HuH-7.5 (cell line): ENCODE measurements around the gene KCNK17.
"Not testable (repeated sequence)": the region's sequence is repeated elsewhere in the genome, so short reads cannot be mapped to it uniquely, and the experiment has no call there.

Experiments used
- DNase-seq: peaks from one replicate; pipeline ENCODE4 v3.0.0; 2011; ENCODE audit warnings: low spot score

Gene KCNK17

DNA sequence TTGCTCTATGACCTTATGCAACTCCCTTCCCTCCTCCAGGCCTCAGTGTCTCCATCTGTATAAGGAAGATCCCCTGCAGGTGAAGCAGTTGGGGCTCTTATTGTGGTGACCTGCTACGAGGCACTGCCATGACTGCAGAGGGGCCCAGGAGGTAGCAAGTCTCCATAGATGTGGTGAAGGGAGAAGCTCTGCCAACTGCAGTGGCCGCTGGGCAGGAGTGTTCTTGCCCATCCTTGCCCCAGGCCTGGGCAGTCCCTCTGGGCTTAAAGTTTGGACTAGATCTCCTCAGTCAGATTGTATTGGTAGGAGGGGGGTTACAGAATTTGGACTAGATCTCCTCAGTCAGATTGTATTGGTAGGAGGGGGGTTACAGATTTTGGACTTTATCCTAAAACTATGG is 12.2 kb downstream of the KCNK17 start:
- no peak for DNase-seq

DNA sequence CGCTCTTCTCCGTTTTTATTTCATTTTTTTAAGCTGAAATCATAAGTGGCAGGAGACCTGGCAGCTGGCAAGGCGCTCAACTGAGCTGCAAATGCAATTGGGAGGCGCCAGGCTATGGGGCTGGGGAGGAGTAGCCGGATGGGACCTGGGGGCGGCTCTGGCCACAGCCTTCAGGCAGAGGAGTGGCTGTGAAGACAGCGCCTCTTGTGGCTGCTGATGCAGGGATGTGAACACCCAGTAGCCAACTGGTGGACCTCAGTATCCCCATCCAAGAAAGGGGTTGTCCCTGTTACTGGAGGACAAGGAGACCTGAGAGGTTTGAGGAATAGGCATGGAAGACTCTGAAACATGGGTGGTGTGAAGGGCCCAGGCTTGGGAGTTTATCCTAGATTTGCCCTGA is 12.6 kb downstream of the KCNK17 start:
- DNase-seq: peak; percentile 35

DNA sequence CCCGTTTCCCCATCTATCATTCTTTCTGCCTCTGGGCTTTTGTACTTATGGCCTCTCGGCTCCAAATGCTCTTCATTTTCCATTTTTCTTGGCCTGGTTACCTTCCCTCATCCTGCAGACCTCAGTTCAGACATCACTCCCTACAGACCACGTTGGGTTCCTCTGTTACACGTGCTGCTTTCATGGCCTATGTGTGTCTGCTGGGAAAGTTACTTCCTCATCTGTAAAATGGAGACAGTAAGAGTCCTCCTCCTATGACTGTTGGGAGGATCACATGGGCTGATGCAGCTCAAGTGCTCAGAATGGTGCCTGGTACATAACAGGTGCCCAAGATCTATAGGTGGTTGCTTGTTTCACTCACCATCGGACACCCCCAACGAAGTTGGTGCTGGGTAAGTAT is 13.5 kb downstream of the KCNK17 start:
- DNase-seq: no peak

DNA sequence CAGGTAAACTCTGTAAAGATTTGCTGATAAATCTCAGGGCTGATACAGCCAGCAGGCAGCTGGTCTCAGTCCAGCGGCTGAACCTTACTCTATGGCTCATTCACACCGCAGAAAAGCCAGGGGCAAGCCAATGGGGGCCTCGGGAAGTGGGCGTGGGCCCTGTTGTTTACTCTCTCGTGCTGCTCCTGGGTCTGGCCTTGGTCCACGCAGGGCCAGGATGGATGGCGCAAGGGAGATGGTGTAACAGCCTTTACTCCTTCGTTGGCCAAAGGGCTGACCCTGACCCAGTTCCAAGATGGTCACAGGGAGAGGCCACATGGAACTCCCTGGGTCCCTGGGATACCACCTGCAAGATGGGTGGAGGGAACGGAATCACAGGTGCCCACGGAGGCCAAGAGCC is 16.2 kb downstream of the KCNK17 start:
- peak; percentile 38 for DNase-seq

DNA sequence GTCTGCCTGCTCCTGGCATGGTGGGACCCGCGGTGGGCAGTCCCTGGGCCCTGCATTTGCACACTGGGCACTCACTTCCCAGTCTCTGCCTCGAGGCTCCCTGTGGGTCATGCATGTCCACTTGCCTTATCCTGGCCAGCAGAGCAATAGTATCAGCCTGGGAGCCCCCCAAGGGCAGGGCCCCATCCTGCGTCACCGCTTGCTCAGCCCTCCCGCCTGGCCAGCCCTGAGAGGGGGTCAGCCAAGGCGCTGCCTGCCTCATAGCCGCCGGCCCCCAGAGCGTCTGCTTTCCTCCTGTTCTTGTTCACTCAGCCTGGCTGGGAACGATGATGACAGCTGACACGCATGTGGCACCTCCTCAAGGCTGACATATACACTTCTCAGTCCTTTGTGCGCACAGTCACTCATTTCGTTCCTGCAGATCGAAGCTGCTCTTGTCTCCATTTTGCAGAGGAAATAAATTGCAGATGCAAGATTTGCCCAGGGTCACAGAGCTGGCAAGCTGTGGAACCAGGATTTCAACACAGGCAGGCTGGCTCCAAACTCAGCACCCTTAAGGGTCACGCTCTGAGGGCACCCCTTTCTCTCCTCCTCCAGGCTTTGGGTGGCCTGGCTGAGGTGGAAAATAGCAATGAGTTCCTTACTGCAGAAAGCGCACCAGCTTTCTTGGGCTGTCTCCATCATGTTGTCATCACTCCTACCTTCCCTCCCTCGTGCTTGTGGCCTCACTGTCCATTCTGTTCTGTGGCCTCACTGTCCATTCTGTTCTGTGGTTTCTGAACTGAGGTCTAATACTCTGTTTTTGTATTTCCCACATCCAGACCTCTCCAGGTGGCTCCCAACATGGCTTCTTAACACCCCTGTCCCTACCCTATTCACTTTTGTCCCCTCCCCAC is 17.2 kb downstream of the KCNK17 start:
- DNase-seq: no peak

DNA sequence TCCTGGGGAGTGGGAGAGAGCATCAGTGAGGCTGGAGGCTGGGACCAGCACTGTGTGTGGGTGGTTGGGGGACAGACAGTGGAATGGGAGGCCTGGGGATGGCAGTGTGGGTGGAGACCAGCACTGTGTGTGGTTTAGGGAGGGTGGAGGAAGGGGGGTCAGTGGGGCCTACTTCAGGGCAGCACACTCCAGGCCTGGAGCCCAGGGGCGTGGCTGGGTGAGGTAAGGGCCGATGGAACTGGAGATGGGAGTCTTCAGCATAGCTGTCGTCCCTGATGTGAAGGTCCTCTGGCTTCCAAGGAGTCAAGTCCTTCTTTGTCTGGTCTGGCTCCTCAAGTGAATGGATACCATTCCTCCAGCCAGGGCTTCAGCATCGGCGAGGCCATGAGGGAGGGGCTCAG is 18.6 kb downstream of the KCNK17 start:
- no peak for DNase-seq

DNA sequence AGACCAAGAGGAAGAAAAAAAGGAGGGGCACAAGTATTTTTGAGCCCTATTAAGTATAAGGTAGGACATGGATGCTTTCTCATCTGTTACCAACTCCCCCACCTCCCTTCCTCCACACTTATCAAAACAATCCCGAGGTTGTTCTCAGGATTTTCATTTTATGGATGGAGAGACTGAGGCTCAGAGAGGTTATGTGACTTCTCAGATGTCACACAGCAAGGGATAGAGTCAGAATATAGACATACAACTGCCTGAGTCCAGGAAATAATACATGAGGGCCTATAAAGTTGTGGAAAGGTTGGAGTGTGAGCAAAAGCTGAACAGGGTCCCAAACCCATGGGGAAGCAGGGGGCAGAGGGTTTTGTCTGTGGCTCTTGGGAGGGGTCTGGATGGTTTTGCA is 19.3 kb downstream of the KCNK17 start:
- no peak for DNase-seq

DNA sequence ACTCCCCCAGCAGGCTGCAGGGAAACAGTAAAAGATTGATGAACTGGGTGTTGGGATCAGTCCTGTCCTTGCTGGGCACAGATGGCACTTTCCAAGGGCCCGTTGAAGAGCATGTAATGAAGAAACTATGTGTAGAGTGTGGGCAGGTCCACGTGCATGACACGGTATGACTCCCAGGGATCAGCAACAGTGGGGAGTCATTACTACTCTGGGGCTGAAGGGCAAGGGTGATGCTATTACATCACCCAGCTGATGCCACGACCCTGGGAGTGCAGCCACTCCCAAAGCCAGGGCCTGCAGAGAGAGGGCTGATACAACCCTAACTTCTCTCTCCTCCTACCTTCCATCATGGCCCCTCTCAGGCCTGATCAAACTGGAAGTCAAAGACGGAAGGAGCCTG is 20.1 kb downstream of the KCNK17 start:
- DNase-seq: no peak

DNA sequence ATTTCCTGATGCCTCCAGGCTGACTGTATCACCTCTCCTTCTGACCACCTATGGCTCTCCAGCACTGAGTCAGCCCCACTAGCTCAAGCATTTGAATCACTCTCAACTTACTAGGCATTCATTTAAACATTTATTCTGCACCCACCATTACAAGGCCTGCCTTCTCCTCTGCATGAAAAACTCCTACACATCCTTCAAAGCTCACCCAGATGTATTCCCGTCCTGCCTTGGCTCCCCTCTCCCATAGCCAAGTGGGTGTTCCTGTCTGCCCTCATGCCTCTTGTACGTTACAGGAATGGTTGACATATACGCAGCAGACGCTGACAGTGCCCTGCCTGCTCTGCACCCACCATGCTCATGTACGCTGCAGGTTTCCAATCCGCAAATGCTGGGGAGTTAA is 21.6 kb downstream of the KCNK17 start:
- DNase-seq: no peak

DNA sequence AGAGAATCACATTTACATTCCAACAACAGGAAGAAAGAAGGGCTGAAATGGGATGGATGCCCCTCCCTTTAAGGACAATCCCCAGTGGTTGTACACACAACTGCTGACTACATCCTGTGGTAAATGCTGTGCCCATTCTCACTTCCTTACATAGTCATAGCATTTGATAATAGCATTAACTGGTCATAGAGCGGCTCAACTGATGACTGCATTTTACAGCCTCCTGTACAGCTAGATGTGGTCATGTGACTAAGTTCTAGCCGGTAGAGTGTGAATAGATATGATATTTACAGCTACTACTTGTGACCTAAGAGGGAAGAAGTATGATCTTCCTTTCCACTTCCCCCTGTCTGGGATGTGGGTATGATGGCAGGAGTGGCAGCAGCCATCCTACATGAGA is 24.7 kb downstream of the KCNK17 start:
- DNase-seq: no peak

DNA sequence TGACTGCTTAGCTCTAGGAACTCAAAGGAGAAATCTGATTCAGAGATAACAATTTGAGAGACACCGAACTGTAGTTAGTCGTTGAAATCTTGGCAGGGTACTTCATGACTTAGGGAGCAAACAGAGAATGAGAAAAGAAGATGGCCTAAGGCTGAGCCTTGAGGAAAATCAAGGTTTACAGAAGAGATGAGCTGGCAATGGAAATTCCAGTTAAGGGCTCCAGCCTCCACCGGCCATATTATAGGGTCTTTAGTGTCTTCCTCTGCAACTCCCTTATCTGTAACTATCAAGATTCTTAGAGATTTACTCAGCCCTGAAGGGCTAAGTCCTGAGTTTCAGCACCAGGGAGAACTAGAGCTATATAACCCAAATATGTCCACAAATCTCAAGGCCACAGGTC is 26.6 kb downstream of the KCNK17 start:
- DNase-seq: no peak

DNA sequence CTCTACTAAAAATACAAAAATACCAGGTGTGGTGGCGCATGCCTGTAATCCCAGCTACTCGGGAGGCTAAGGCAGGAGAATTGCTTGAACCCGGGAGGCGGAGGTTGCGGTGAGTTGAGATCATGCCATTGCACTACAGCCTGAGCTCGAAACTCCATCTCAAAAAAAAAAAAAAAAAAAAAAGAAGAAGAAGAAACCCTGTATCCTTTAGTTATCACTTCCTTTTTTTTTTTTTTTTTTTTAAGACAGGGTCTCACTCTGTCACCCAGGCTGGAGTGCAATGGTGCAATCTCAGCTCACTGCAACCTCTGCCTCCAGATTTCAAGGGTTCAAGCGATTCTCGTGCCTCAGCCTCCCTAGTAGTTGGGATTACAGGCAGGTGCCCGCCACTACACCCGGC is 27.6 kb downstream of the KCNK17 start:
- DNase-seq: not testable (repeated sequence)

DNA sequence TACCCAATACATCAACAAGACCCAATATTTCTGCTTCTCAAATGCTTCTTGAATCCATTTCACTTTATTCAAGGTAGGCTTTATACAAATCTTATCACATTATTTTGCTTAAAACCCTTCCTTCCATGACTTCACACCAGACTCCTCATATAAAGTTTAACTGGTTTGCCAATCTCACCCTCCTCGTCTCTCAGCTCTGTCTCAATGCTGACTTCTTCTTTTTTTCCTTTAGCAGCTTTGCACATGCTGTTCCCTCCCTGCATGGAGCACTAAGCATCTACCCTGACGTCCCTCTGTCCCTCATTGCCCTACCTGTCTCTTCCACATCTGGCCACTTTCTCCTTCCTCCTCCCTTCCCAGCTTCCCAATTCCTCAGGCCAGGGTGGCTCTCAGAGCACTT is 31.4 kb downstream of the KCNK17 start:
- no peak for DNase-seq

DNA sequence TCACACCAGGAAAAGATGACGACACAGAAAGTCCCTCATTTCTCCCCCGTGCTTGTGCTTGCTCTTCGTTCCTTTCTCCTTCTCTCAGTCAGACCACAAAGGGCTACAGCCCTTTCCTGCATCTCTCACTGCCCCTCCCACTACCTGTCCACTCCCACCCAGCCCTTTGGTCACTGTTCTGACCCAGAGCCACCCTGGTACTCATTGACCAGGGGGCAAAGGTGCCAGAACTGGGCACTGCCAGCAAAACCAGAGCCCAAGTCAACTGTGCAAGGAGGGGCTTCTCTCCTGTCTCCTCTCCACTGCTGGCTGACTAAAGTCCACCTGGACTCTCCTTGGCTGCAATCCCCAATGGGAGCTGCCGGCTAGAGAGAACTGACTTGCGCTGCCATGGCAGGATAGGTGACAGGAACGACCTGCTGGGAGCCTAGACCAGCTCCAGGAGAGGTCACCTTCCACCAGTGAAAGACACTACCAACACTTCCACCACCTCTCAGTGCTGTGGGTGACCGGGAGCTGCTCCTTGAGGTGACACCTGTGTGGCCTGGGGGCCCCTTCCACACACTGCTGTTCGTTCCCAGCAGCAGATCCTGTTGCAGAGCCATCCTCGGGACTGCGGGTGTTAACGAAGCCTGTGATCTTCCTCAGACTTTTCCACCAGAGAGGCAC is 32.8 kb downstream of the KCNK17 start:
- DNase-seq: no peak

DNA sequence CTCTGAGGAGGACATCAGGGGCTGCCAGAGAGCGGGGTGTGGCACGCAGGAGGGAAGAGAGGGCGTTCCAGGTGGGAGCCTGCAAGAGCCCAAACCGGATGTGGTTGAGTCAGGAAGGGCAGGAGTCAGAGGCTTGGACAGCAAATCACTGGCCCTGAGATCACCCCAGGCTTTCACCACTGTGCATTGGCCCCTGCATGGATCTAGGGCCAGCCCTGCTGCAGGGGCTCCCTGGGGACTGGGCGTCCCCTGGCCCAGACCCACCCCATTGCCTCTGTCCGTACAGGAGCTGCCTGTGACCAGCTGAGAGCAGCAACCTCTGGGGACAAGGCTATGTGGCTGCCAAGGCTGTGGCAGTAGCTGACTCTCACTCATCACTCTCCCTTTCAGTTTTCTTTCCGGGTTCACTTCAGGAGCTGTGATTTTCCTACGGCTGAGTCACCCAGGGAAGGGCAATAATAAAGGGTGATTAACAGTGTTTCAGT is 33.9 kb downstream of the KCNK17 start:
- no peak for DNase-seq

DNA sequence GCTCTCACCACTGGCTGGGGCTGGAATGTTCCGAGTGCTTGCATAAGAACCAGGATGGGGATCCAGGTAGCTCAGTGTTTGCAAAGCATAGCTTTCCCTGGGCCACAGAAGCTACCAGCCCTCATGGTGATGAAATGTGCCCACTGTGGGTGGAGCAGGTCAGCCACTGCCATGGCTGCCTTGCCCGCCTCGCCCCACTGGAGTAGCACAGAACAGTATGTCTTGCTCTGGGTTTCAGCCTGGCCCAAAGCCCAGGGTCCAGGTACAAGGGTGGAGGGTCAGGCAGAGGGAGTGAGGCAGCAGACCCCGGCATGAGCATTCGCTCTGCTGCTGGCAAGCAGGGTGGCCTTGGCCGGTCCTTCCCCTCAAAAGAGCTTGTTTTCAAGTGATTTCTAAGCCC is 34.7 kb downstream of the KCNK17 start:
- no peak for DNase-seq

DNA sequence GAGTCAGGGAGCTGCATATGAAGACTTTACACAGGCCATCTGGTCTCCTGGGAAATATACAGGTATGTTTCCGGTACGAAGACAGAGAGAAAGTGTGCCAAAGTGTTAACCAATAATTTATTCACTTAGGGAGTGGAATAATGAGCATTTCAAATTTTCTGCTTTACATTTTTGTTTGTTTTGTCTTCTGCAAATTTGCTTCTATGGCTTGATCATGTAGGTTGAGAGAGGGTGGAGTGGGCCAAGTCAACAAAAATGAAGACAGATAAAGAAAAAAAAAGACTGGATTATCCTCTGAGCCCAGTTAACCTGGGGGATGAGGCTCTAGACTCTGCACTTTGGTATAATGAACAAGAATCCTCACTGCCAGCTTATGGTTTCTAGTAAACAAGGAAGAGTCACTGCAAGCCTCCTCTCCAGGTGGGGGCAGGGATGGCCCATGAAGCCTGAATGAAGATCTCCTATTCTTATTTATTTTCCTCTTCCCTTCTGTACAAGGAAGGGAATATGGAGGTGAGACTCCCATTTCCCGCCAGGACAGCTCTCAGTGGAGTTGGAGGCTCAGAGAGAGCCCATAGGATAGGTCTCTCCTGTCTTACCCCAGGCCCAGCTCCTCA is 37.7 kb downstream of the KCNK17 start:
- no peak for DNase-seq

DNA sequence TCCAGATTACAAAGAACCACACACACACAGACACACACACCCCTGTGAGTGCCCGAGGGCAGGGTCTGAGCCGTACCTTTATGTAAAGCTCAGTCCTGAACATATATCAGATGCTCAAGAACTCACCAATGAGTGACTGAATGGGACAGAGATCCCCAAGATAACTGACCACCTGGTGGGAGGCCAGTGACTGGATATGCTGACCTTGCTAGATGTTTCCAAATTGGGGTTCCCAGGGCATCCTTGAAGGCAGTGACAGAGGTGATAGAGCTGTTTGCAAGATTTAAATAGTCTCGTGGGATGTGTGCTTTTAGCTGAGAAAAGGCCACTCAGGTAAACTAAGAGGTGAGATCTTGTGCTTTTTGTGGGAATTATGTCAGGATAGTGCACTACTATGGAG is 39.3 kb downstream of the KCNK17 start:
- no peak for DNase-seq

DNA sequence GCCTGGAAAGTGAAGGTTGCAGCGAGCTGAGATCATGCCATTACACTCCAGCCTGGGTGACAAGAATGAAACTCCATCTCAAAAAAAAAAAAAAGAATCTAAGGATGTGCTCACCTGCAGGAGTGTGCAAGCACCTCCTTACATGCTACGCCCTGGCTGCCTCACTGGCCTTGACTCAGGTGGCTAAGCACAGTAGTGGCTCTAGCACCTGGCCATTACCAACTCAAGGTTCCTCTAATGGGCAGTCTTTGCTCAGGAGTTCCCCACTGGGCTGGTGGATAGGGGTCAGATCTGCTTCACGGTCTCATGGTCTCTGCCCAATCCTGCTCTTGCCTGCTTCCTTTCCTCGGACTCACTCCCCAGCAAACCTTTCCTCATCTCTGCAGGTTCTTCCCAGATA is 39.7 kb downstream of the KCNK17 start:
- no peak for DNase-seq

DNA sequence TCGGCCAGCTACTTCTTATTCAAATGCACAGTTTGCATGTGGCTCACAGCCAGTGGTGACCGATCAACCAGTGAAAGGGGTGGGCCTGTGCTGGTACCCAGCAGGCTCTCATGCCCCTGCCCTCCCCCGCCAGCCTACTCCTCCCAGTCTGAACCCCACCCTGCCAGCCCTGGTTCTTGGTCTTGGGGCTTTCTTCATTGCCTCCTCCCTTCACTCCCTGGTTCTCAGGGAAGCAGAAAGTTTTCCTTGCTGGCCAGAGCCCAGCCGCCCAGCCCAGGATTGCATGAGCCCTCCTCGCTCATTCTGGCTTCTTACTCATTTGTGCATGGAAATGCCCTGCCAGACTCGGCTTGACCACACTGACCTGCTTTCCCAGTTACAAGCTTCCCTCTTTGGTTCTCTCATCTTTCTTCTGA is 40.8 kb downstream of the KCNK17 start:
- no peak for DNase-seq

DNA sequence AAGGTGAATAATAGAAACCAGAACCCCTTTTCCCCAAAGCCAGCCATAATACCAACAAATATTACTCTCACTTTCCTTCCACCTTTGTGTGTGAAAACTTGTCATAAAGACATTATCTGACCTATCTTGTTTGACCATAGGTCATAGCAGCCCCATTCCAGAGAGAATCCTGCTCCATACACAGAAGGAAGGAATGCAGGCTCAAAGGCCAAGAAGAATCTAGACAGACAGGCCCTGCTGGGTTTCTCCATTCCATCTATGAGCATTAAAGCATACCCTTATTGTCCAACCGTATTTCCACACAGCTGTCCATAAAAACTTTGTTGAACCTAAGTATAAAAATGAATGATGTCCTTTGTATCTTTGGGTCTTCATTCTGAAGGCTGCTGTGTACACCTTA is 44.3 kb downstream of the KCNK17 start:
- DNase-seq: no peak

DNA sequence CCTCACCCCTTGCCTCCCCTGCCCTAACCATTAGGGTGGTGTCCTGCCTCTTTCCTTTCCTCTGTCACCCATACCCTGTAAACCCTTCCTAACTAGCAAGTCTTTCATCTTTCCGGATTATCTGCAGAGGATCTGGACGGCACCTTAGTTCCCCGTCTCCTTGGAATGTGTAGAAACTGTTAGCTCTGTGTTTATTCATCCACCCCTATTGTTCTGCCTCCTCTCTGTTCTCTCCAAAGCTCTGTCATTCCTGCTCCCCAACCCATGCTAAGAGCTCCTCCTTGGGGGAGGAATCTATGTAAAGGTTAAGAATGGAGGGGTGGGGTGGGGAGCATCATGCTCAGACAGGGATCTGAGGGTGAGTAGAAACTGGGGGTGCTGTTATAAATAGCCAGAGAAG is 45.5 kb downstream of the KCNK17 start:
- no peak for DNase-seq

DNA sequence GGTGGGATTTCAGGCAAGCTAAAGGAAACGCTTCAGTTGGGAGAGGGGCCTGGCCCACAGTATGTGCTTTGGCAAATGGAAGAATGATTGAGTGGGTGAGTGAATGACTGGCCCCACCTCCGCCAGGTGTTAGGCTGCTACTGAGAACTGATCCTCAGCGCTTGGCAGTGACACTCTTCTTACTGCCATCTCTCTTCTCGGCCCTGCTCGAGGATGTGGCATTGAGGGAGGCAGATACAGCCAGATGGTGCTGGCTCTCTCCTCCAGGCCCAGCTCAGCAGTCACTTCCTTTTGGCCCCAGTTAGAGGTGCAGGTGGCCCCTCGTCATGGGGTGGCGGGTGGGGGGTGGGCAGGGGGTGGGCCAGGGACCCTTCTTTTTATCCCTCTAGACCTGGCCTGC is 46.0 kb downstream of the KCNK17 start:
- DNase-seq: no peak
